Skin of body (tissue), 2 donors: Measurements from ENCODE around the gene OR4D9. TPM values are rescaled to one million over a fixed set of nuclear protein-coding genes. Genes with fewer than 3 reads are reported as not detected.
"Not testable (repeated sequence)": the region's sequence is repeated elsewhere in the genome, so short reads cannot be mapped to it uniquely, and the experiment has no call there.

Experiments used
- DNase-seq: peaks from one replicate; lab custom pipeline; 2025; lab: John Stamatoyannopoulos, UW
- total RNA-seq: library from RNA; depleted of rRNA; stranded (reverse); fragments of >200 nt; gene quantifications from one replicate; pipeline ENCODE4 v1.2.3, GENCODE V29; 2014

The OR4D9 gene
- not detected for total RNA-seq

DNA sequence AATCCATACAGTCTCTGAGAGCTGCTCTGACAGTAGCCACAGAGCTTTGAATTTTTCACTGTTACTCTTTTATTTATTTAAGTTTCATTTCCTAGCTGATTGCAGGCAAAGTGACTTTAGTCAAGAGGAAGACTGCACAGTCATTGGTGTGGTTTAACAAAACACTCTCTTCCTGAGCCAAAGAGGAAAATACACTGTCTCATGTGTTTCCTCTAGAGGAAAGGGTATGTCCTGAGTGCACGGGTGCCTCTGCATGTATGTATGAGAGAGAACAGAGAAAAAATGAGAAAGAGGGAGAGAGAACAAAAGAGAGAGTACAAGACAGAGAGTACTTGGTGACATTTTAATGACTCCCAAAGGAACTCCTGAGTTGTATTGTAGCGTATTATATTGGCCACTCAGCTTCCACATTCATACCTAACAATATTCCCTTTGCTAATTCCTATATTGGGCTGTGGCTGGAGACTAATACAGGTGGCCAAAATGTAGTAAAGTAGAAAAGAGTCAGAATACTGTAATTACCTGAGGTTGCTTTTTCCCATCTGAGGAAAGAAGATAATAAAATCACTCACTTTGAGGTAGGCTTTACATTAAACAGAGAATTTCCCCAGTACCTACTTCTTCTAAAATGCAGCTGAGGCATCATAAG, at the start of gene OR4D9:
TSS of gene OR4D9 (plus strand) at position 599 of the 649 bp plus-strand sequence. CDS start 3,374 bp downstream, outside the sequence.
- DNase-seq, result no peak

DNA sequence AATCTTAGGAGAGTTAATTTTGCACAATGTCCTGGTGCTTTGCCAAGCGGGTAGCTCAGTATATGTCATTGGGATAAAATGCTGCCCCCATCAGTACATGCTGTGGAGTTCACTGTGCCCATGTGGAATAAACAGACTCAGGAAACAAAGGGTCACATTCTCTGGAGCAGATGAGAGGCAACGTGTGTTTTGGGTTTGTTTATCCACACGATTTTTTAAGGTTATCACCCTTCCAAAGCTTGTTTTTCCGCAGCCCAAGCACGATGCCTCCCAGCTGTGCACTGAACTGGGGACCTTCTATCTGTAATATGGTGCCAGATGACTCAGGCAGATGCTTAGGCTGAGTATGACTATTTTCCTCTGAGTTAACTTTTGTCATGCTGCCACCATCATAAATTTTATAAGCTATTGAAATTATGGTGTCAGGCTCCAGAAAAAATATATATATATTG, 48.1 kb upstream of the OR4D9 start:
- peak; percentile 85 for DNase-seq

DNA sequence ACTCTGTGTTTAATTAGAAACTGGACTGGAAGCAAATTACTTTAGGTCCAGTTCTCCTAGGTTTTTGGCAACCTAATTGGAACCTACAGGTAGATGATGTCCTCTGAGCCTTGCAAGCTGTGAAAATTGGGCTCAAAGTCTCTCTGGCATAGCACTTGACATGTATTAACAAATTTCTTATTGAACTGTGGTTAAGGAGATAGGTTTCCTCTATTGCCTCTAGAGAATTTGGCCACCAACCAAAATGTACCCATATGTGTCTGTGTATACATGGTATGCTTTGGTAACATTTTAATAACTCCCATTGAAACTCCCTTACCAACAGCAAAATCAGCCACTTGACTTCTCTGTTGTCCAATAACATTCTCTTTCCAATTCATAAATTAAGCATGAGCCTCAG, 38.3 kb upstream of the OR4D9 start, which contains the start of gene OR4D10:
TSS of gene OR4D10 (plus strand) at position 301 of the 400 bp plus-strand sequence. CDS start 4,115 bp downstream, outside the sequence.
- DNase-seq, result no peak

DNA sequence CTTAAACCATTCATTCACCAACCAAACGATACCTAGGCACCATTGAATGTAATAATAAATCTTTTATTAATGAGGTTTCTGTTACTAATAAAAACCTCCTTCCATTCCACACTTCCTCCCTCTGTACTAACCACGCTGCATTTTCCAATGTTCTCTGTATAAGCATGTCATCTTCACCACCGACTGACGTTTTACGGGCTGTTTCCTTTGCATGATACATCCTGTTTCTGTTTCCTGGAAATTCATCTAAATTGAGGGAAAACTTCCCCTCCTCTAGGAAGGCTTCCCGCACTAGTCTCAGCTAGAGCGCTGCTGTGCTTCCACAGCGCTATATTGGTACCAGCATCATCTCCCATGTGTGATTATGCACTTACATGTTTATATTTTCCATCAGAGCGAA, 36.2 kb upstream of the OR4D9 start:
- DNase-seq, result no peak

DNA sequence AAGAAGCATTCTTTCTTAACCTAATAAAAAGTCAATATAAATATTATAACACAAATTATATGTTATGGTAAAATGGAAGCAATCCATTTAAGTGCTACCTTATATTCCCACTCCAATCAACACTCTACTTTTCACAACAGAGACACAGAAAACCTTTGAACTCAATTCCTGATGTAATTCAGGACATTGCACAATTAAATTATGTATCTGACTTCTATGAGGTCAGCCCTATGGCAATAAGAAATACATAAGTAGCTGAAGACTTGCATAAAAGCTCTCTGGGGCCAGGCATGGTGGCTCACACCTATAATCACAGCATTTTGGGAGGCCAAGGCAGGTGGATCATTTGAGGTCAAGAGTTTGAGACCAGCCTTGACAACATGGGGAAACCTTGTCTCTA, 31.4 kb upstream of the OR4D9 start:
- no peak for DNase-seq

DNA sequence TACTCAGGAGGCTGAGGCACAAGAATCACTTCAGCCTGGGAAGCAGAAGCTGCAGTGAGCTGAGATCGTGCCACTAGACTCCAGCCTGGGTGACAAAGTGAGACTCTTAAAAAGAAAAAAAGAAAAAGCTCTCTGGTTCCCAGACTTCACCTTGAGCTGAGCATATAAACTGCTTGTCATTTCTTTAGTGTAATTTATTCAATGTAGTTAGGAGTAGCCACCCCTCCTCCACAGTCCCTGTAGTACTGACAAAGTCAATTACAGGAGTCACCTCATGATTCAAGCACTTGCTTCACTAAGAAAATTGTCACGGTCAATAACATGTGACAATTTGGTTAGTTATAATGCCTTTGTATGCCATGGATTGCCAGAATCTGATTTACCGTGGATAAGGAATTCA, 31.0 kb upstream of the OR4D9 start:
- DNase-seq, result no peak

DNA sequence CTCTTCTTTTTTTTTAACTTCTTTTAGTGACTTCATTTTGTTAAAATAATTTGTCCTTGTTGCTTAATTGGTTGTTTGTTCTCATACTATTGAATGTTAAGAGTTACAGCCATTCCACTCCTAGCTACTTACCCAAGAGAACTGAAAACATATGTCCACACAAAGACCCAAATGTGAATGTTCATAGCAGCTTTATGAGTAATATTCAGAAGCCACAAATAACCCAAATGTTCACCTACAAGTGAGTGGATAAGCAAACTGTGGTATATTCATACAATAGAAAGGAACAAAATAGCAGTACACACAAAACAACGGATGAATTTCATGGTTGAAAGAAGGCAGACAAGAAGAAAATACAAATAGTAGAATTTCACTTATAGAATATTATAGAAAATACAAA, 9.4 kb upstream of the OR4D9 start:
- DNase-seq, result no peak

DNA sequence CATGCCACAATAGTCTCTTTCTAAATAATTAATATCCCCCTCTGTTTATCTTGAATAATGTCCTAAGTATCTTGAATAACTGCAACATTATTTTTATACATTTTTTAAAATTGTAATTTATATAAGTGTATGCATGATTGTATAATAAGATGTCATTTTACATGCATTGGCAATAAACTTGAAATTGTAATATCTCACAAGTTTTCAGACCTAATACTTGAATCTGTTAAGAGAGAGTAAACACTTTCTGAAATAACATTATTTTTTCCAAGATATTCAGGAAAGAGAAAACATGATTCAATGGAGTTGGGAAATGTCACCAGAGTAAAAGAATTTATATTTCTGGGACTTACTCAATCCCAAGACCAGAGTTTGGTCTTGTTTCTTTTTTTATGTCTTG, 8.1 kb upstream of the OR4D9 start, which contains the start of gene OR4D11:
TSS of gene OR4D11 (plus strand) at position 301 of the 400 bp plus-strand sequence. CDS start at position 301, 0 bp downstream.
- no peak for DNase-seq

DNA sequence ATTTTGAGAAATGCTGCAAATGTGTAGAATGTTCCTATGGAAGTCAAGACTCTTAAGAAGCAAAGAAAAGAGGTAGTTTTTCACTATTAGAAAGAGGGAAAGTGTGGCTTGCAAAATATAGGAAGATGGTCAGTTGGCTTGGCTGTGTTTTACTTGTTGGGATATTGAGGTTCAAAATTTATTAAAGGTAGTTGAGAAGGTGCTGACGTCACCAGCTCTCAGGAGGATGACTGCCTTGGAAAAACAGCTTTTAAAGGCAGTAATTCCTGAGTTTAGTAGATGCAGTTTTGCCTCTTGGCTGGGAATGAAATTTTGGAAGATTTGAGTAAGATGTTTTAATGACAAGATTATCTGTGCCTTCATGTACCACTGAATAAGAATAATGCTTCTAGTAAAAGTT, 336 bp downstream of the OR4D9 start:
- DNase-seq, result no peak

DNA sequence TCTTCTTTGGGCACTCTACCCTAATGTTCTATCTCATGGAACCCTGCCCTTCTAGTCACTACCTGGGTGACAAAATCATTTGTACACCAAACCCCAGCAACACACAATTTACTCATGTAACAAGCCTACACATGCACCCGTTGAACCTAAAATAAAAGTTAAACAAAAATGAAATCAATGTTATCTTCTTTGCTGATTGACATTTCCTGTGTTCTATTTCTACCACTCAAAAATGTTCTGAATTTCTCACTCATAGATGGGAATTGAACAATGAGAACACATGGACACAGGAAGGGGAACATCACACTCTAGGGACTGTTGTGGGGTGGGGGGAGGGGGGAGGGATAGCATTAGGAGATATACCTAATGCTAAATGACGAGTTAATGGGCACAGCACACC, 8.8 kb downstream of the OR4D9 start:
- not testable (repeated sequence) for DNase-seq

DNA sequence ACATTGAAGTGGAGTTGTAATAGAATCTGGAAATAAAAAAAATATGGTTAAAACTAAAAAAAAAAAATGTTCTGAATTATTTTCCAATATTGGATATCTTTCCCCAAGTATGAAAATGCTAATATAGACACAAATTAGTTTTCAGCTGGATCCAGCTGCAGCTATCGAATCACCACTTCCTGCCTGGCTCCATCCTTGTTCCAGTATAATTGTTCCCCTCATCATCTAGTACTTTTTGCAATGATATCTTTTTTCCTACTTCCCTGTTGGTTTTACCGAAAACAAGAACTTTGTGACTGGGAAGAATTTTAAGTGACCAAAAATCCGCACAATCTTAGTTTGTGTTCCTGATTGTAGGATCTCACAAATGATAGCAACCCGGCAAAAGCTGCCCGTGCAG, 9.4 kb downstream of the OR4D9 start:
- DNase-seq, result no peak

DNA sequence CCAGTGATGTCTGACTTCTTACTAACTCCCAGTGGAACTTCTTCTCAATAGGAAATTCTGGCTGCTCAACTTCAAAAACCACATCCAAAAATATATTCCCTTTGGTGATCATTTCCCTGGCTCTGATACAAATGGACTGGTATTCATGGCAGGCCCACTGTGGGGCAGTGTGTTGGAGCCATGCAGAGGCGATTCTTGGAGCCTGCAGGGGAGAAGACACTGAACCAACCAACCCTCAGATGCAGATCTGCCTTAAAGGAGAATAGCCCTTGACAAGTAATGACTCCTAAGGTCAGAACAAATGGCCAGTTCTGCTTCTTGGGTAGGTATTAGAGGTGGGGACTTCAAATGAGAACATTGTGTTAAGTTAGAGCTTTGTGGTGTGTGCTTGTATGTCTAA, 12.2 kb downstream of the OR4D9 start:
- DNase-seq, result no peak

DNA sequence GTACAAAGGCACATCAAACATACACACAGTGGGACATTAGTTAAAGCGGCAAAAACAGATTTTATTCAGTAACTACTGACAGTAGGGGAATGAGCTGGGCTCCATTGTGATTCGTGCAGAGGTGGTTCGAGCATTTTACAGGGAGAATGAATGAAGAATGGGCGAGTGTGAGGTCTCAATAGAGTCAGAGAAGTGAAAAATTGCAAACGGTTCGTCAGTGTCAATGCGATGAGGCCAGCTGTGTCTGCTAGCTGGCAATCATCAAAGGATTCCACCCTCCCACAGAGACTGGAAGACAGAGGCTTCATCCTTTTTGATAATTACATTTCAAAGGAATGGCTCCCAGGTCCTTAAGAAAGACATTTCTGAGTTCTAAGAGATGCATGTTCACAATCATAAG, 17.4 kb downstream of the OR4D9 start:
- no peak for DNase-seq

DNA sequence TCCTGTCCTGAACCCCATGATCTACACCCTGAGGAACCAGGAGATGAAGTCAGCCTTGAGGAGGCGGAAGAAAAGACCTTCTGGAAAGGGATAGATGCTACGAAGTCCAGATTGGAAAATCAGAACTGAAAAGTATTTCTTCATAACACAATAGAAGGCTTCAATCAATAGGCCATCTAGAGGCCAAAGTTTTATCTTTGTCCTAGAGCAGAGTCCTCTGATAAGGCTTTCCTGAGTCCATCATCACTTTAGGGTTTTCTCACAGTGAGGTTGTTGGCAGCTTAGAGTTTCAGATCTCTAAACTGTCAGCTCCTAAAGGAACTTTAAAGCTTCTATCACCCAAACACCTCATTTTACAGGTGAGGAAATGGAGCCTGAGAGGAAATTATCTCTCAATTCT, 21.3 kb downstream of the OR4D9 start:
- DNase-seq, result no peak

DNA sequence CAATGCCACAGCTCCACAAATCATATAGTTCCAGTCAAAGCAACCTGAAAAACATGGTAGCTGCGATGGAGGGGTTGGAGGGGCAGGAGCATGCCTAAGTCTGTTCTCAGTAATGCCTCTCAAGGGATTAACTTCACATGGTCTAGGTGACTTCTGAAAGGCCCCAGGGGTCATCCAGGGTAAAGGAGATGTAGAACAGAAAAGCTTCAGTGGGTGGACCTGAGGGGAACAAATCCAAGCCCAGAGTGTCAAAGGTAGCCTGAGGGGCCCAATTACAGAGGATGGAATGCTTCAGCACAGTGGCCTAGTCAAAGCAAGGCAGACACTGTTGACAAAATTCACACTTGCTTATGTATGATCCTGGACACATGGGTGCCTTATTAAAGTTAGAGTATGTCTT, 23.3 kb downstream of the OR4D9 start:
- no peak for DNase-seq

DNA sequence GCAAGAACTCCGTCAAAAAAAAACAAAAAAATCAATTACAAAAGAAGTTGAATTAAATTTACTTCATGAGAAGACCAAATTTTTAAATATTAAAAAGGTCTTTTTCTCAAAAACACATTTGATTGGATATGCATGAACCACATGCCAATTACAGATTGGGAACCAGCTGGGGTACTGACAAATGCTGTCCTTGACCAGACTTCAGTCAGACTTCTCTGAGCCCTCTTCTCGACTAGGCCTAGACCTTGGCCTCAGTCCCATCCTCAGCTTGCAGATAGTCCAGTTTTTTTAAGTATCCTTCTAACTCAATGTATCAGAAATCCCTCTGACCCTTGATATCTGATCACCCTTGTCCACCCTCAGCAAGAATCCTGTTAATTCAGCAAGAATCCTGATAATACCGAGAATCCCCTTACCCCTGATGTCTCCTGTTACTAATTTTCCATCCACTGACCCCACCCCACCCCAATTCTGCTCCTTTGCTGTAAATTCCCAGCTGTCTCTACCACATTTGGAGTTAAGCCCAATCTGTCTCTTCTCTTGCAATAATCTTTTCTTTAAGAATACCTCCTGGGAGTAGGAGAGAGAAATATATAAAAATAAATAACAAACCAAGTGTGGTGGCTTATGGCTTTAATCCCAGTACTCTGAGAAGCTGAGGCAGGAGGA, 30.9 kb downstream of the OR4D9 start:
- DNase-seq, result no peak

DNA sequence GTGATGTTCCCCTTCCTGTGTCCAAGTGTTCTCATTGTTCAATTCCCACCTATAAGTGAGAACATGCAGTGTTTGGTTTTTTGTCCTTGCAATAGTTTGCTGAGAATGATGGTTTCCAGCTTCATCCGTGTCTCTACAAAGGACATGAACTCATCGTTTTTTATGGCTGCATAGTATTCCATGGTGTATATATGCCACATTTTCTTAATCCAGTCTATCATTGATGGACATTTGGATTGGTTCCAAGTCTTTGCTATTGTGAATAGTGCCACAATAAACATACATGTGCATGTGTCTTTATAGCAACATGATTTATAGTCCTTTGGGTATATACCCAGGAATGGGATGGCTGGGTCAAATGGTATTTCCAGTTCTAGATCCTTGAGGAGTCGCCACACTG, 32.4 kb downstream of the OR4D9 start:
- not testable (repeated sequence) for DNase-seq

DNA sequence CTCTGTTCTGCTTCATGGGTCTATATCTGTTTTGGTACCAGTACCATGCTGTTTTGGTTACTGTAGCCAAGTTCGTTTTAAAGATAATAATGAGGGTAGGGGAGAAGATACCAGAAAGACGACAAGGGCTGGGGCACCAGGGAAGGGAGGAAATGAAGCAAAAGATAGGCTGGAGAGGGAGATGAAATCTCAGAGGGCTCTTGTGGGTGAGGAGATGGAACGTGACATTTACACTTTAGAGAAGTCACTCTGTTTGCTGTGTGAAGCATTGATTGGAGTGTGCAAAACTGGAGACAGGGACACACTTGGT, 33.5 kb downstream of the OR4D9 start:
- DNase-seq, result no peak

DNA sequence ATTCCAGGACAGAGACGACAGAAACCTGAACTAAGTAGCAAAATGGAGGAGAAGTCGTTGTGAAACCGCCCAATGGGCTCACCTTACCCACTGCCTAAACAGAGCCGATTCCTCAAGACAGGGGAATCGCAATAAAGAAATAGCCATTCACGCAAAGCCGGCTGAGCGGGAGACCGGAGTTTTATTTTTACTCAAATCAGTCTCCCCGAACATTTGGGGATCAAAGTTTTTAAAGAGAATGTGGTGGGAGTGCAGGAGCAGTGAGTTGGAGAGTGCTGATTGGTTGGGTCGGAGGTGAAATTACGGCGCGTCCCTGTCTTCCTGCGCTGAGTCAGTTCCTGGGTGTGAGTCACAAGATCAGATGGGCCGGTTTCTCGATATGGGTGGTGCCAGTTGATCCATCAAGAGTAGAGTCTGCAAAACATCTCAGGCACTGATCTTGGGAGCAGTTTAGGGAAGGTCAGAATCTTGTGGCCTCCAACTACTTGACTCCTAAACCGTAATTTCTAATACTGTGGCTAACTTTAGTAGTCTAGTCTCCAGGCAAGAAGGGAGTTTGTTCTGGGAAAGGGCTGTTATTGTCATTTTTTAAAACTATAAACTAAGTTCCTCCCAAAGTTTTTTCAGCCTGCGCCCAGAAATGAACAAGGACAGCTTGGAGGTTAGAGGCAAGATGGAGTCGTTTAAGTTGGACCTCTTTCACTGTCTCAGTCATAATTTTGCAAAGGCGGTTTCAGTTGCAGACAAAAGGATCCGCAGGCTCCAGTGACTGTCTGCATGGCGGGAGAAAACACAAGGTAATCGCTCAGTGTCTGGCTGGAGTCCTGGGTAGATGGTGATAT, 34.1 kb downstream of the OR4D9 start:
- no peak for DNase-seq

DNA sequence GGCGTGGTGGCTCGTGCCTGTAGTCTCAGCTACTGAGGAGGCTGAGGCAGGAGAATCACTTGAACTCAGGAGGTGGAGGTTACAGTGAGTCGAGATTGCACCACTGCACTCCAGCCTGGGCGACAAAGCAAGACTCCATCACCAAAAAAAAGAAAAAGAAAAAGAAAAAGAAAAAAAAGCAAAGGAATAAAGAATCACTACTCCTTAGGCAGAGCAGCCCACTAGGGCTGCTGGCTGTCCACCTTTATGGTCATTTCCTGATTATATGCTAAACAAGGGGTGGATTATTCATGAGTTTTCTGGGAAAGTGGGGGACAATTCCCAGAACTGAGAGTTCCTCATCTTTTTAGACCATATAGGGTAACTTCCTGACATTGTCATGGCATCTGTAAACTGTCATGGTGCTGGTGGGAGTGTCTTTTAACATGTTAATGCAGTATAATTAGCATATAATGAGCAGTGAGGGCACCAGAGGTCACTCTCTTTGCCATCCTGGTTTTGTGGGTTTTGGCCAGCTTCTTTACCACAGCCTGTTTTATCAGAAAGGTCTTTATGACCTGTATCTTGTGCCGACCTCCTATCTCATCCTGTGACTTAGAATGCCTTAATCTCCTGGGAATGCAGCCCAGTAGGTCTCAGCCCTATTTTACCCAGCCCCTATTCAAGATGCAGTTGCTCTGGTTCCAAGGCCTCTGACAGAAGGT, 36.4 kb downstream of the OR4D9 start:
- DNase-seq, result not testable (repeated sequence)

DNA sequence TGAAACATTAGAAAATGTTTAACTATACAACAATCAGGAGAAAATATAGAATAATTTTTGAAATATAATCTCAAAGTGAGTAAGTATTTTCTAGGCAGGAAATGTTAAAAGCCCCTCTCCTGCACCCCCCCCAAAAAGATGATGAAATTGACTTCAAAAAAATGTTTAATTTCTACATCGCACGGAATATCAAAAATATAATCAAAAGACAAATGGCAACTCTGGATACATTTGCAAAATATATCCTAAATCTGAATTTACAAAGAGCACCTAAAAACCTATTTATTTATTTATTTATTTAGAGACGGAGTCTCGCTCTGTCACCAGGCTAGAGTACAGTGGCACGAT, 36.9 kb downstream of the OR4D9 start:
- DNase-seq, result no peak

DNA sequence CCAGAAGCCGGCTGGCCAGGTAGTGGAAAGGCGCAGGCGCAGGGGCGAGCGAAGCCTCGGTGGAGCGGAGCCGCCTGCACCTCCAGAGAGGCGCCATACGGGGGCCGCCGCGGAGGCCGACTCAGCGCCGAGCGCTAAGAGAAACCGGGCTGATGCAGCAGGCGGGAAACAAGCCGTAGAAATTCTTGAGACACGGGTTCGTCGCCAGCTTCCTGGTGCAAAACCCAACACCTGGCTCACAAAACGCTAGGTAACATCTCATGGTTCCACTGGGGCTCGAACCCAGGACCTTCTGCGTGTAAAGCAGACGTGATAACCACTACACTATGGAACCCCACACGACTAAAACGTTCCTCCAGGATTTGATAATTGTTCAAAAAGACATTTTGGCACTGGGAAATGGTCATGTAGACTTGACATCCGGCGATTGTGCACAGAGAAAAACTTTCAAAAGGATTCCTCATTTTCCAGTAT, 39.1 kb downstream of the OR4D9 start:
- DNase-seq, result peak; percentile 90
